Measurements from ENCODE around the gene C6orf163. TPM values are rescaled to one million over a fixed set of nuclear protein-coding genes. Genes with fewer than 3 reads are reported as not detected.

Gene C6orf163
- total and polyA plus RNA-seq, 2 of the 13 experiments (the other 11 are each of a cell fraction or from before 2014, with no cell fraction given): 0.62 to 1.8 TPM

GRCh38 chr6:87334683-87335082, 9.9 kb upstream of the C6orf163 start (continued):
- no peak for TF ChIP-seq SPEN (CRISPR knock-in tag; IDR thresholded peaks at IDR 0.05; ENCODE audit: low read depth)
- TF ChIP-seq SIX4 (CRISPR knock-in tag; IDR thresholded peaks at IDR 0.05): no peak
- TF ChIP-seq ATF7-NPFF (CRISPR knock-in tag; IDR thresholded peaks at IDR 0.05; ENCODE audit: low read depth): no peak
- TF ChIP-seq ZNF784 (CRISPR knock-in tag; IDR thresholded peaks at IDR 0.05; ENCODE audit: borderline replicate concordance): no peak

GRCh38 chr6:87336367-87336766, 8.2 kb upstream of the C6orf163 start:
- Histone ChIP-seq H3K9ac (ENCODE audit: insufficient read depth, low read depth, low read length) (no peak overlapping the region), H3K4me2 (ENCODE audit: low read depth, low read length) (no peak overlapping the region), H3K9me3 (ENCODE audit: low read length) (no peaks in the 10 kb centered on the region), H3K79me2 (ENCODE audit: insufficient read depth, low read length) (no peaks in the 10 kb centered on the region), H3K36me3 (replicated peaks in 1 of 2; ENCODE audit: control insufficient read depth in 1 of 2, insufficient read depth in 2 of 2, low read length in 2 of 2) (no peaks in the 10 kb centered on the region; a peak in 1 of 5 replicates), H3K4me3 (replicated peaks in 1 of 3; ENCODE audit: insufficient read depth in 1 of 3, low read depth in 2 of 3, low read length in 3 of 3) (no peak overlapping the region), H3K4me1 (ENCODE audit: insufficient read depth, low read length) (peaks cover 6% of the 10 kb centered on the region), H4K20me1 (ENCODE audit: insufficient read depth, low read length) (no peaks in the 10 kb centered on the region), H2AFZ (ENCODE audit: low read length) (no peak overlapping the region), H3K27me3 (ENCODE audit: control insufficient read depth in 1 of 2, insufficient read depth in 2 of 2, low read length in 2 of 2) (no peaks in the 10 kb centered on the region), H3K27ac (ENCODE audit: extremely low read length, insufficient read depth, low read length) (no peak overlapping the region)
- 95% methylated on average over 4 of the region's 4 CpGs for WGBS (ENCODE audit: low lambda C conversion rate)
- intact Hi-C loops (cut with micrococcal nuclease; ENCODE audit: unreplicated experiment): no loop called here
- ATAC-seq (no peak), DNase-seq (ENCODE audit: low spot score) (no peak), FAIRE-seq (no peak)
- in situ Hi-C loops (cut with HindIII; ENCODE audit: extremely low pct_ligation_motif_present, low pct_unique_long_range_greater_than_20kb): no loop called here
- ChIA-PET CTCF (ENCODE audit: low intra/inter-chr PET ratio, low total read pairs) (no interaction called here), POLR2A (no interaction called here)
- no TSS peak for BruUV-seq (replicated peaks)
- TF ChIP-seq RFX5 (IDR thresholded peaks at IDR 0.05; ENCODE audit: low read depth, low read length): no peak
- no peak for TF ChIP-seq ZFAT (CRISPR knock-in tag; conservative IDR thresholded peaks at IDR 0.05)
- TF ChIP-seq CCAR2 (optimal IDR thresholded peaks at IDR 0.05; ENCODE audit: low read depth, low read length): no peak
- TF ChIP-seq CERS6 (CRISPR knock-in tag; IDR thresholded peaks at IDR 0.05): no peak
- no peak for TF ChIP-seq TOE1 (CRISPR knock-in tag; IDR thresholded peaks at IDR 0.05)
- TF ChIP-seq PHF20 (CRISPR knock-in tag; IDR thresholded peaks at IDR 0.05): no peak
- TF ChIP-seq DMTF1 (CRISPR knock-in tag; IDR thresholded peaks at IDR 0.05): no peak
- no peak for TF ChIP-seq WIZ (CRISPR knock-in tag; IDR thresholded peaks at IDR 0.05)
- TF ChIP-seq PPARG (CRISPR knock-in tag; conservative IDR thresholded peaks at IDR 0.05): no peak
- no peak for TF ChIP-seq GABPB1 (CRISPR knock-in tag; IDR thresholded peaks at IDR 0.05)
- TF ChIP-seq RBAK (CRISPR knock-in tag; IDR thresholded peaks at IDR 0.05): no peak
- TF ChIP-seq DRAP1 (CRISPR knock-in tag; IDR thresholded peaks at IDR 0.05): no peak
- no peak for TF ChIP-seq ZIK1 (CRISPR knock-in tag; IDR thresholded peaks at IDR 0.05; ENCODE audit: borderline replicate concordance, low read depth)
- no peak for TF ChIP-seq KMT2A (CRISPR knock-in tag; IDR thresholded peaks at IDR 0.05)
- no peak for TF ChIP-seq ZNF644 (CRISPR knock-in tag; IDR thresholded peaks at IDR 0.05; ENCODE audit: low read depth)
